GM12875 (cell line): ENCODE data around the gene OAS3.

Experiments
- H3K4me3 ChIP-seq: one replicate; pipeline ENCODE4 v1.5.1; 2011; ENCODE audit warnings: low read depth, low read length, control low read depth
- CTCF ChIP-seq: IDR thresholded peaks from 2 replicates; pipeline ENCODE4 v1.5.1; 2011; ENCODE audit warnings: low read depth, mild to moderate bottlenecking, control low read depth, inconsistent platforms, low read length, moderate library complexity, borderline replicate concordance; ENCODE audit not compliant: insufficient read depth

OAS3 gene

GRCh38 chr12:112967306-112967705 is 29.0 kb downstream of the OAS3 start:
- no peak overlapping the region for H3K4me3 ChIP-seq
- TF ChIP-seq CTCF: no peak

DNA sequence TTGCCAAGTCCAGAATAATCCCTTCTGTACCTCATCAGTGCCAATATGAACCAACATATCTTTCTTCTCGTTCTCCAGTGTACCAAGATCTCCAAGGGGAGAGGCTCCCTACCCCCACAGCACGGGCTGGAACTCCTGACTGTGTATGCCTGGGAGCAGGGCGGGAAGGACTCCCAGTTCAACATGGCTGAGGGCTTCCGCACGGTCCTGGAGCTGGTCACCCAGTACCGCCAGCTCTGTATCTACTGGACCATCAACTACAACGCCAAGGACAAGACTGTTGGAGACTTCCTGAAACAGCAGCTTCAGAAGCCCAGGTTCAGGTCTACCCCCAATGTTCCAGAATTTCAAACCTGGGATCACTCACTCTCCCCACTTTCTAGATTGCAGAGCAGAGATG is 29.6 kb downstream of the OAS3 start:
- no peak overlapping the region for H3K4me3 ChIP-seq
- no peak for TF ChIP-seq CTCF

- TF ChIP-seq CTCF: no peak
- no peak overlapping the region for H3K4me3 ChIP-seq
Measured at GRCh38 chr12:112969547-112970306, 31.5 kb downstream of the OAS3 start.

DNA sequence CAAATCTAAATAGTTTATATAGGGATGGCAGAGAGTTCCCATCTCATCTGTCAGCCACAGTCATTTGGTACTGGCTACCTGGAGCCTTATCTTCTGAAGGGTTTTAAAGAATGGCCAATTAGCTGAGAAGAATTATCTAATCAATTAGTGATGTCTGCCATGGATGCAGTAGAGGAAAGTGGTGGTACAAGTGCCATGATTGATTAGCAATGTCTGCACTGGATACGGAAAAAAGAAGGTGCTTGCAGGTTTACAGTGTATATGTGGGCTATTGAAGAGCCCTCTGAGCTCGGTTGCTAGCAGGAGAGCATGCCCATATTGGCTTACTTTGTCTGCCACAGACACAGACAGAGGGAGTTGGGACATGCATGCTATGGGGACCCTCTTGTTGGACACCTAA is 32.1 kb downstream of the OAS3 start:
- no peak overlapping the region for H3K4me3 ChIP-seq
- TF ChIP-seq CTCF: no peak

DNA sequence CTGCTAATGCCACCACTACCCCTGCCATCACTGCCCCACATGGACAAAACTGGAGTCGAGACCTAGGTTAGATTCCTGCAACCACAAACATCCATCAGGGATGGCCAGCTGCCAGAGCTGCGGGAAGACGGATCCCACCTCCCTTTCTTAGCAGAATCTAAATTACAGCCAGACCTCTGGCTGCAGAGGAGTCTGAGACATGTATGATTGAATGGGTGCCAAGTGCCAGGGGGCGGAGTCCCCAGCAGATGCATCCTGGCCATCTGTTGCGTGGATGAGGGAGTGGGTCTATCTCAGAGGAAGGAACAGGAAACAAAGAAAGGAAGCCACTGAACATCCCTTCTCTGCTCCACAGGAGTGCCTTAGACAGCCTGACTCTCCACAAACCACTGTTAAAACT is 33.0 kb downstream of the OAS3 start:
- no peak overlapping the region for H3K4me3 ChIP-seq
- no peak for TF ChIP-seq CTCF

DNA sequence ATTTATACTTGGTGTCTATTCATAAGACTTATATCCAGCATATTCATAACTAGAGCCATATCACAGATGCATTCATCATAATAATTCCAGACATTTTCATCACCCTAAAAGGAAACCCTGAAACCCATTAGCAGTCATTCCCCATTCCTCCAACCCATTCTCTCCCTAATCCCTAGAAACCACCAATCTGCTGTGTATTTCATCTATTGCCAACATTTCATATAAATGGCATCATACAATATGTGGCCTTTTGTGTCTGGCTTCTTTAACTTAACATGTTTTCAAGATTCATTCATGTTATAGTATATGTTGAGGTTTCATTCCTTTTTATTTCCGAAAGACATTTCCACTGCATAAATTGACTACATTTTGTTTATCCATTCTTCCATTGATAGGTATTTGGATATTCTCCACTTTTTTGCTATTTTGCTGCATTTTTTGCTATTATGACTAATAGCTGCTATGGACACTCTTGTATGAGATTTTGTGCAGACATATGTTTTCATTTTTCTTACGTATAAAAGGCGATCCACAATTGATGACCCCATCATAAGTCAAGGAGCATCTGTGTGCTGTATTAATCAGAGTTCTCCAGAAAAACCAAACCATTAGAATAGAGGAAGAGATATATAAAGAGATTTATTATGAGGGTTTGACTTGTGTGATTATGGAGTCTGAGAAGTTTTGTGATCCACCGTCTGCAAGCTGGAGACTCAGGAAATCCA is 34.9 kb downstream of the OAS3 start:
- no peak for TF ChIP-seq CTCF
- no peak overlapping the region for H3K4me3 ChIP-seq

- no peak for TF ChIP-seq CTCF
- H3K4me3 ChIP-seq: no peak overlapping the region
Measured at GRCh38 chr12:112973818-112974231, 35.6 kb downstream of the OAS3 start.
